Muscle of leg (tissue), 11 donors: ENCODE data around the gene HLCS. TPM values are rescaled to one million over a fixed set of nuclear protein-coding genes. Genes with fewer than 3 reads are reported as not detected.
A peak's percentile ranks its signal among the peaks of the same experiment; 100 is the strongest.

Experiments used
- DNase-seq: peaks from one replicate; pipeline ENCODE4 v3.0.0; 2013
- H3K27ac ChIP-seq: one replicate; pipeline ENCODE4 v1.5.1; 2013; ENCODE audit warnings: mild to moderate bottlenecking, low read length, control low read depth
- H3K27me3 ChIP-seq: one replicate; pipeline ENCODE4 v1.6.1; 2013; ENCODE audit warnings: low read length; ENCODE audit not compliant: control insufficient read depth, insufficient read depth
- H3K36me3 ChIP-seq: one replicate; pipeline ENCODE4 v1.6.1; 2013; ENCODE audit warnings: low read length; ENCODE audit not compliant: control insufficient read depth, insufficient read depth
- H3K4me1 ChIP-seq: one replicate; pipeline ENCODE4 v1.6.1; 2013; ENCODE audit warnings: low read length; ENCODE audit not compliant: control insufficient read depth, insufficient read depth
- H3K4me3 ChIP-seq: one replicate; pipeline ENCODE4 v1.5.1; 2013; ENCODE audit warnings: low read length, control low read depth
- H3K9me3 ChIP-seq: replicated peaks from 2 replicates; pipeline ENCODE4 v1.6.1; 2013; ENCODE audit warnings: low read depth, low read length; ENCODE audit not compliant: control insufficient read depth
- WGBS: methylation state at CpG from one replicate; pipeline ENCODE4 v1.1.5; 2013; ENCODE audit warnings: missing lambda C conversion rate; ENCODE audit not compliant: insufficient coverage; 5-methylcytosine and 5-hydroxymethylcytosine counted together
- polyA plus RNA-seq, 8 donors: library from polyadenylated mRNA; unstranded; fragments of 120-200 nt; gene quantifications; one replicate each; pipeline versions ENCODE4 v1.2.1 to v1.2.3, GENCODE V29; 2013; ENCODE audit warnings: inconsistent platforms in 1 of 8, low replicate concordance in 1 of 8; ENCODE audit not compliant: insufficient read length in 8 of 8, insufficient read depth in 1 of 8
- total RNA-seq: library from RNA; stranded (reverse); fragments of 120-200 nt; gene quantifications from one replicate; pipeline ENCODE4 v1.2.4, GENCODE V29; 2013

Gene HLCS
- total and polyA plus RNA-seq, 9 donors: 8.4 to 13.4 (median 12.9) TPM

DNA sequence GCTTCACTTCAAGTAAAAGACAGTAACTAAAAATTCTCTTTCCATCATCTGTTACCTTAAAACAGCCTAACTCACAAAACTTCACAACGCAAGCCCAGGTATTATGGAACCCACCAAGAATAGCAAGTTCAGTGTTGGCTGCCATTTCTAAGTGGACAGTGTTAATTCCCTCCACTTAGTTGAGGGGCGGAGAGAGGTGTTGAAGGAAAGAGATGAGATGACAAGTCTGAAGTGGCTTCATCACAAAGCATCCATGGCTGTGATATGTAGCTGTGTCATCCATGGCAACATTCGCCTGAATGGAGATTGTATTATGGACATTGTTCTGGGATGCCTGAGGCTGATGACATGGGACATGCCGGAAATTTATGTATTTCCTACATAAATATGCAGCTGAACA, 165.7 kb downstream of the HLCS start:
- Histone ChIP-seq H3K36me3 (no peaks in the 10 kb centered on the region), H3K4me1 (no peaks in the 10 kb centered on the region), H3K27me3 (no peaks in the 10 kb centered on the region), H3K4me3 (no peak overlapping the region), H3K27ac (no peak overlapping the region), H3K9me3 (peaks cover 12% of the 10 kb centered on the region)
- no CpG with 5 or more reads among the region's 4 CpGs for WGBS
- no peak for DNase-seq

DNA sequence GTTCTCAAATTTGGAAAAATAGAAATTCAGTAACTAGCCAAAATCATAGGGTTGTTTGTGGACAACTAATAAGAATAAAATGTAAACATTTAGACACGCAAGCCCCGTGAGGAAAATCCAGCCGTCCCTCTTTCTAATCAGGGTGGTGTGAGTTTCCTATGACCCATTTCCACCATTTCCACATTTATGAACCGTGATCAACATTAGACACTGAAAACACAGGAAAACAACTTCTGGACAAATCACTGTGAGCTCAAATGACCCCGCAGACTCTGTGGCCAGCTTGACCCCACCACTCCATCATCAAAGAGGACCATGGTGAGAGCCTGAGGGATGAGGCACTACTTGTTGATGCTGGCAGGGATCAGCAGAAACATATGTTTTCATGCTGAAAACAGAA, 166.6 kb downstream of the HLCS start:
- Histone ChIP-seq H3K27ac (no peak overlapping the region), H3K4me3 (no peak overlapping the region), H3K36me3 (no peaks in the 10 kb centered on the region), H3K27me3 (no peaks in the 10 kb centered on the region), H3K9me3 (peaks cover 14% of the 10 kb centered on the region), H3K4me1 (no peaks in the 10 kb centered on the region)
- no peak for DNase-seq
- 95% methylated on average over 3 of the region's 5 CpGs for WGBS

DNA sequence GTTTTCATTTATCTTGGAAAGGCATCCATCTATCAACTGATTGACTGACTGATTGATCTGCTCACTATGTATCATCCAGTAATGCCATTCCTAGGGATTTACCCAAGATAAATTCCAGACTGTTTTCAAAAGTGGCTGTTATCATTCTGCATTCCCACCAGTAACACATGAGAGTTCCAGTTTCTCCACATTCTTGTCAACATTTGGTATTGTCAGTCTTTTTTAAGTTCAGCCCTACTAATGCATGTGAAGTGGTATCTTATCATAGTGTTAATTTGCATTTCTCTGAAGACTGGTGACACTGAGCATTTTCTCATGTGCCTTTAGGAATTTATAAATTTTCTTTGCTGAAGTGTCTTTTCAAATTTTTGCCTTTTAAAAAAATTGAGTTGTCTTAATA, 168.0 kb downstream of the HLCS start:
- Histone ChIP-seq H3K9me3 (peaks cover 14% of the 10 kb centered on the region), H3K4me3 (no peak overlapping the region), H3K36me3 (no peaks in the 10 kb centered on the region), H3K4me1 (no peaks in the 10 kb centered on the region), H3K27me3 (no peaks in the 10 kb centered on the region), H3K27ac (no peak overlapping the region)
- no peak for DNase-seq

DNA sequence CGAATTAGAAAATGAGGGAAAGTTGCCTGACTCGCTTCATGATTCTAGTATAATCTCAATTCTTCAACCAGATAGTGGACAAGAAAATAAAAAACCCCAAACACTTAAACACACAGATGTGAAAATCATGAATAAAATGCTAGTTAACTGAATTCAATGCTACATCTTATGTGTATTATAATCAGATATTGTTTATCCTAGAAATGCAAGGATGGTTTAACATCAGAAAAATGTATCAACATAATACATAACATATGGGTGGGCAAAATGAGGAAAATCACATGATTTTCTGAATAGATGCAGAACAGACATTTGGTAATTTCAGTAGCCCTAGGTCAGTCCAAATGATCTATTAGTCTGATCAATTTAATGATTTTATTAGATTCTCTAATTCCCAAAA, 170.4 kb downstream of the HLCS start:
- Histone ChIP-seq H3K27ac (no peak overlapping the region), H3K4me1 (peaks cover 8% of the 10 kb centered on the region), H3K9me3 (peaks cover 14% of the 10 kb centered on the region), H3K36me3 (no peaks in the 10 kb centered on the region), H3K4me3 (no peak overlapping the region), H3K27me3 (no peaks in the 10 kb centered on the region)
- no CpG with 5 or more reads among the region's 2 CpGs for WGBS
- DNase-seq: no peak

DNA sequence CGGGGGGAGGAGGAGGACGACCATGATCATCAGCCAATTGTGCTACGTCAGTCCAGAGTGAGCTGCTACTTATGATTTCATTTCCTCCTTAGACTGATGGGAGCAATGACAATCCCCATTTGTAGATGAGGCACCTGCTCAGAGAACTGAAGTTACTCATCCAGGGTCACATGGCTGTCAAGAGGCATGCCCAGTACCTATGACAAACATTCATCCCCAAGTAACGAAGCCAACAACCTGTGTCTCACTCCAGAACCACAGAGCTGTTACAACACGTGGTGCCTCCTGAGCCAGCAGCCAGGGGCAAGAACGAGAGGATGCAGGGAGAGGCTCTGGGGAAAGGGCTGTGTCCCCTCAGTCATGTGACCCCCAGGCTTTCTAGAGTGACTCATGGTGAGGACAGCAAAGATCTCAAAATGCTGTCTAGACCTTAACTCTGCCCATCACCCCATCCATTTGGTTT, 173.9 kb downstream of the HLCS start:
- no peak overlapping the region for H3K27ac ChIP-seq

DNA sequence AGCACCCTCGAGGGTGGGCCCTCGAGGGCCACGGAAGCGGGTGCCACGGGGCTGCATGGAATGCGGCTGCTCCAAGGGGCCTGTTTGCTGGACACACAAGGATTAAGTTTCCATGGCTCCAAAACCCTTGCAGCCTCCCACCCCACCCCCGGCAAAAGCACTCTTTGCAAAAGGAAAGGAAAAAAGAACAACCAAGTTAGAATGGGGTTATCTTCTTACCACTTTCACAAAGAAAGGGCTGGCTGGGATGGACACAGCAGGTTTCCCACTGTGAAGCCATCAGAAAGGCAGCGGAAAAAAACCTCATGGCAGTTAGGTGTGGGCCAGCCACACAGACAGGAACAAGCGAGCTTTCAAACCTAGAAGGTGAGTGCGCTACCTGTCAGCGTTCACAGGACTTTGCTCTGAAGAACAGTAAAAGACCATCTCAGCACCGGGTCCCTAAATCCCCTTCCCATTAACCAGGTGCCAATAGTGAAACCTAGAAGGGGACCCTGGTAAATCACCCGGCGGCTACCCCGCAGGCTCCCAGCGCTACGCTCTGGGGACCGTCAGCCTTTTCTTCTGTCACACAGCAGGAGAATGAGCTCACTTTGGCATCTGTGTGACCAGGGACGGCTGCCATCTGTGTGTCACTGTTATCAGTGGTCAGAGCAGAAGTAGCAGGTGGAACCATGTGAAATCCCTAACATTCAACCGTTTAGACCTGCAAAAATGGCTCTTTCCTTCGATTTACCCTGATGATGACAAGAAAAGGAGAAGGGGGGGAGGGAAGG, 174.6 kb downstream of the HLCS start:
- Histone ChIP-seq H3K27ac (no peak overlapping the region), H3K9me3 (peaks cover 11% of the 10 kb centered on the region), H3K4me1 (peaks cover 8% of the 10 kb centered on the region), H3K4me3 (no peak overlapping the region), H3K36me3 (no peaks in the 10 kb centered on the region), H3K27me3 (no peaks in the 10 kb centered on the region)
- DNase-seq: peak; percentile 31
- WGBS: 49% methylated on average over 16 of the region's 21 CpGs

More for the DNA sequence above, 173.9 kb downstream of the HLCS start:
- 29% methylated on average over 2 of the region's 6 CpGs for WGBS
- Histone ChIP-seq H3K4me1 (peaks cover 8% of the 10 kb centered on the region), H3K9me3 (peaks cover 11% of the 10 kb centered on the region), H3K36me3 (no peaks in the 10 kb centered on the region), H3K27me3 (no peaks in the 10 kb centered on the region), H3K4me3 (no peak overlapping the region)
- DNase-seq: no peak

DNA sequence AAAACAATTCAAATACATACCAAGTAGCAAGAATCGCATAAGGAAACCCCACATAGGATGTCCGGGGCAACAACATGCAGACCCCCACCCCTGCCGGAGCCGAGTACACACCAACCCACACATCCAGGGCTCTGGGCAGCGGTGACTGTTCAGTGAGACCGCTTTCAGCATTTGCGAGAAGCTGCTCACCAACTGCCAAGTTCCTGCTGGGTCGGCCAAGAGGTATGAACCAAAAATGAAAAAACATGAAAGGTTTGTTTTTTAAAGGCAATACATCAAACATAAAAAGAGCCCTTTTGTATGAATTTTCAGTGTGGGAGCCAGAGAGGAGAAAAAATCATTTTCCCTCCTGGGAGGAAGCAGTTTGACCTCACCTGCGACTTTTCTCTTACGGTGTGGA, 175.3 kb downstream of the HLCS start:
- peaks cover 6% of the 10 kb centered on the region for H3K9me3 ChIP-seq
- peak; percentile 55 for DNase-seq

DNA sequence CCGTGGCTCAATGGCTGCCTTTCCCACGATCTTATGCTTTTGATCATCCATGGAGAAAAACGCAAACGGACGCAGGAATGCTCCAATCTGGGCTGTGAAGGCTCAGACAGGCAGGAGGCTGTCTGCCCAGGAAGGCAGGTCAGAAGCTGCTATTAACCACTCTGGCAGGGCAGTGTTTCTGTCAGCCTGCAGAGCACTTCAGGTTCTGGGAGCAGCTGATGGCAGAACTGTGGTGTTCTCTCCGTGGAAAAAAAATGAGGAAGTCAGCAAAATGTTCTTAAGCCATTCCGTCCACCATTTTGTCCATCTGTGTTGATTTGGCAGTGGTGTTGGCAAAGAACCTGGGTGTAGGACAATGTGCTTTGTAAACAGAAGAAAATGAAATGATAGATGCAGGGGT, 175.9 kb downstream of the HLCS start:
- H3K4me1 ChIP-seq: peaks cover 8% of the 10 kb centered on the region
- H3K27ac ChIP-seq: no peak overlapping the region
- peaks cover 2% of the 10 kb centered on the region for H3K9me3 ChIP-seq
- no peaks in the 10 kb centered on the region for H3K27me3 ChIP-seq
- H3K4me3 ChIP-seq: no peak overlapping the region
- DNase-seq: peak; percentile 31
- WGBS: 52% methylated on average over 6 of the region's 7 CpGs
- H3K36me3 ChIP-seq: no peaks in the 10 kb centered on the region

More for the DNA sequence above, 175.3 kb downstream of the HLCS start:
- Histone ChIP-seq H3K36me3 (no peaks in the 10 kb centered on the region), H3K27me3 (no peaks in the 10 kb centered on the region), H3K27ac (no peak overlapping the region), H3K4me3 (no peak overlapping the region), H3K4me1 (peaks cover 8% of the 10 kb centered on the region)
- WGBS: 61% methylated on average over 2 of the region's 10 CpGs

DNA sequence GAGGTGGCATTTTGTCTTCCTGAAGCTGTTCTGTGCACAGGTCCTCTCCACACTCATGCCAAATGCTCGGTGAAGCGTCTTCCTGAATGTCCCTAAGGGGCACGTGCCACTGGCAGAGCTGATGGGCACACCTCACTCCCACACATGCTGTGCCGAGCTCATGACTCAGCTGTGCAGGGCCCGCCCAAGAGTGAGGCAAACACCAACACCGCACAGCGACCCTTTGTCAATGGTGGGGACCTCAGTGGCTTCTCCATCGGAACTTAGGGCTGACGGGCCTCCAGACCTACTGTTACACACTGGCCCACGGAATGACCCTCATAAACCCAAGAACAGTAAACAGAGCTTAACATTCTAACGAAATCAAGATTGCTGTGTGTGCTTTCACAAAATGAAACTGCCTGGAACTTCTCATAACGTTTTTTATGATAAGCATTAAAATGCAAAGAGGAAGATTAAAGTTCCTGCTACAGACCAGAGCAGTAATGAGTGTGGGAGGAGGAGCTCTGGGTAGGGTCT, 178.3 kb downstream of the HLCS start:
- WGBS: 80% methylated on average over 8 of the region's 12 CpGs
- Histone ChIP-seq H3K27me3 (no peaks in the 10 kb centered on the region), H3K36me3 (no peaks in the 10 kb centered on the region), H3K4me3 (no peak overlapping the region), H3K27ac (no peak overlapping the region), H3K9me3 (no peaks in the 10 kb centered on the region), H3K4me1 (peaks cover 8% of the 10 kb centered on the region)
- DNase-seq: no peak

DNA sequence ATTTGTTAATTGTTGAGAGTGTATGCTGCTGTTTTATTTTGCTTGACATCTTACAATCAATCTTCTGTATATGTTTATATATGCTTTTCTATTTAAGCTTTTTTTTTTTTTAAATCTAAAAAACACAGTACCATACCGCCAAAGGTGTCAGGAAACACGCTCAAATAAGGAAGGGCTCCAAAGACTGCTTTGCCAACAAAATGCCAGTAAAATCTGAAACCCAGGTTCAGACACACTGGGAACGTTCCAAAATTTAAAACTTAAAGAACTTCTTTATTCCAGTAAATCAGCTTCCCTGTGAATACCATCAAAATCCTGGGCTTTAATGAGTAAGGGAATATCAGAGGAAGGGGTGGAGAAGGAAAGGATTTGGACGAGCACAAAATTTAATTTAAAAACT, 180.3 kb downstream of the HLCS start:
- DNase-seq: no peak
- Histone ChIP-seq H3K4me3 (no peak overlapping the region), H3K4me1 (no peaks in the 10 kb centered on the region), H3K27ac (no peak overlapping the region), H3K9me3 (no peaks in the 10 kb centered on the region), H3K36me3 (no peaks in the 10 kb centered on the region), H3K27me3 (no peaks in the 10 kb centered on the region)
- WGBS: no CpG with 5 or more reads among the region's 4 CpGs
